ENCODE measurements around the gene CDH18.

CDH18 gene

GRCh38 chr5:19547640-19548039 lies 440.4 kb downstream of the CDH18 start:
- no peaks in the 10 kb centered on the region for H3K79me2 ChIP-seq (ENCODE audit: insufficient read depth, low read length)
- no peak overlapping the region for H3K27ac ChIP-seq (ENCODE audit: low read depth, low read length)
- H4K20me1 ChIP-seq (ENCODE audit: low read depth, low read length), result no peaks in the 10 kb centered on the region
- H3F3A ChIP-seq (ENCODE audit: insufficient read depth), result no peaks in the 10 kb centered on the region
- H3K27me3 ChIP-seq (ENCODE audit: low read length), result no peaks in the 10 kb centered on the region
- H3K4me3 ChIP-seq (ENCODE audit: insufficient read depth, low read length, poor library complexity, severe bottlenecking), result no peak overlapping the region
- no peak overlapping the region for H3K4me2 ChIP-seq (ENCODE audit: low read depth, low read length, poor library complexity, severe bottlenecking)
- H2AFZ ChIP-seq (ENCODE audit: low read depth, low read length, severe bottlenecking), result no peak overlapping the region
- H3K9me2 ChIP-seq (replicated peaks; ENCODE audit: insufficient read depth, low read length), result no peaks in the 10 kb centered on the region
- H3K9ac ChIP-seq (ENCODE audit: low read length), result no peak overlapping the region
- TF ChIP-seq CTCF (IDR thresholded peaks at IDR 0.05; ENCODE audit: insufficient read depth, low read length, poor library complexity, severe bottlenecking), result no peak
- no peak for TF ChIP-seq EZH2phosphoT487 (conservative IDR thresholded peaks at IDR 0.05; ENCODE audit: low read length)
- no peaks in the 10 kb centered on the region for H3K9me3 ChIP-seq (ENCODE audit: insufficient read depth, low read length)
- H3K36me3 ChIP-seq (ENCODE audit: low read length), result no peaks in the 10 kb centered on the region

- H3K4me2 ChIP-seq (ENCODE audit: low read depth, low read length, poor library complexity, severe bottlenecking), result no peak overlapping the region
- no peaks in the 10 kb centered on the region for H3K36me3 ChIP-seq (ENCODE audit: low read length)
- no peak overlapping the region for H3K9ac ChIP-seq (ENCODE audit: low read length)
- H3K27me3 ChIP-seq (ENCODE audit: low read length), result no peaks in the 10 kb centered on the region
- no peaks in the 10 kb centered on the region for H3K9me3 ChIP-seq (ENCODE audit: insufficient read depth, low read length)
- H3K4me3 ChIP-seq (ENCODE audit: insufficient read depth, low read length, poor library complexity, severe bottlenecking), result no peak overlapping the region
- H3K79me2 ChIP-seq (ENCODE audit: insufficient read depth, low read length), result no peaks in the 10 kb centered on the region
- H3K27ac ChIP-seq (ENCODE audit: low read depth, low read length), result no peak overlapping the region
- no peak for TF ChIP-seq EZH2phosphoT487 (conservative IDR thresholded peaks at IDR 0.05; ENCODE audit: low read length)
- H2AFZ ChIP-seq (ENCODE audit: low read depth, low read length, severe bottlenecking), result no peak overlapping the region
- no peaks in the 10 kb centered on the region for H3K9me2 ChIP-seq (replicated peaks; ENCODE audit: insufficient read depth, low read length)
- no peaks in the 10 kb centered on the region for H4K20me1 ChIP-seq (ENCODE audit: low read depth, low read length)
- H3F3A ChIP-seq (ENCODE audit: insufficient read depth), result no peaks in the 10 kb centered on the region
Measured at GRCh38 chr5:19546521-19546920, 441.5 kb downstream of the CDH18 start.

GRCh38 chr5:19538607-19539006 lies 449.4 kb downstream of the CDH18 start:
- no peaks in the 10 kb centered on the region for H3K9me3 ChIP-seq (ENCODE audit: insufficient read depth, low read length)
- H3K9me2 ChIP-seq (replicated peaks; ENCODE audit: insufficient read depth, low read length), result no peaks in the 10 kb centered on the region
- no peaks in the 10 kb centered on the region for H4K20me1 ChIP-seq (ENCODE audit: low read depth, low read length)
- no peaks in the 10 kb centered on the region for H3F3A ChIP-seq (ENCODE audit: insufficient read depth)
- H3K36me3 ChIP-seq (ENCODE audit: low read length), result no peaks in the 10 kb centered on the region
- no peak overlapping the region for H3K4me3 ChIP-seq (ENCODE audit: insufficient read depth, low read length, poor library complexity, severe bottlenecking)
- no peak overlapping the region for H2AFZ ChIP-seq (ENCODE audit: low read depth, low read length, severe bottlenecking)
- TF ChIP-seq CTCF (IDR thresholded peaks at IDR 0.05; ENCODE audit: insufficient read depth, low read length, poor library complexity, severe bottlenecking), result no peak
- TF ChIP-seq EZH2phosphoT487 (conservative IDR thresholded peaks at IDR 0.05; ENCODE audit: low read length), result no peak
- H3K27ac ChIP-seq (ENCODE audit: low read depth, low read length), result no peak overlapping the region
- H3K4me2 ChIP-seq (ENCODE audit: low read depth, low read length, poor library complexity, severe bottlenecking), result no peak overlapping the region
- H3K79me2 ChIP-seq (ENCODE audit: insufficient read depth, low read length), result no peaks in the 10 kb centered on the region
- H3K27me3 ChIP-seq (ENCODE audit: low read length), result no peaks in the 10 kb centered on the region
- no peak overlapping the region for H3K9ac ChIP-seq (ENCODE audit: low read length)

- H3K27ac ChIP-seq (ENCODE audit: low read depth, low read length), result no peak overlapping the region
- no peaks in the 10 kb centered on the region for H3K36me3 ChIP-seq (ENCODE audit: low read length)
- H3K9me2 ChIP-seq (replicated peaks; ENCODE audit: insufficient read depth, low read length), result no peaks in the 10 kb centered on the region
- H3K27me3 ChIP-seq (ENCODE audit: low read length), result no peaks in the 10 kb centered on the region
- H3K4me2 ChIP-seq (ENCODE audit: low read depth, low read length, poor library complexity, severe bottlenecking), result no peak overlapping the region
- H3F3A ChIP-seq (ENCODE audit: insufficient read depth), result no peaks in the 10 kb centered on the region
- TF ChIP-seq EZH2phosphoT487 (conservative IDR thresholded peaks at IDR 0.05; ENCODE audit: low read length) (no peak), CTCF (IDR thresholded peaks at IDR 0.05; ENCODE audit: insufficient read depth, low read length, poor library complexity, severe bottlenecking) (no peak)
- H2AFZ ChIP-seq (ENCODE audit: low read depth, low read length, severe bottlenecking), result peak overlapping the region; percentile 50
- no peaks in the 10 kb centered on the region for H3K9me3 ChIP-seq (ENCODE audit: insufficient read depth, low read length)
- H3K79me2 ChIP-seq (ENCODE audit: insufficient read depth, low read length), result no peaks in the 10 kb centered on the region
- H3K9ac ChIP-seq (ENCODE audit: low read length), result no peak overlapping the region
- no peaks in the 10 kb centered on the region for H4K20me1 ChIP-seq (ENCODE audit: low read depth, low read length)
- H3K4me3 ChIP-seq (ENCODE audit: insufficient read depth, low read length, poor library complexity, severe bottlenecking), result no peak overlapping the region
Measured at GRCh38 chr5:19536387-19536786, 451.6 kb downstream of the CDH18 start.

Data from SU-DHL-6 (cell line).